Cardiac fibroblast (primary cell): Measurements from ENCODE around the gene MTOR.

Experiments used
- DNase-seq, 2 donors: peaks; one replicate each; pipeline versions ENCODE4 v3.0.0 to v3.0.0-alpha.2; 2010; ENCODE audit warnings: low read depth in 2 of 2
- H3K4me3 ChIP-seq, 2 donors: replicated peaks in 1 of 2; 1 replicate in 1 of 2; 2 replicates in 1 of 2; pipeline ENCODE4 v1.5.1; 2011; ENCODE audit warnings: low read depth in 2 of 2, low read length in 2 of 2, mild to moderate bottlenecking in 2 of 2, moderate library complexity in 1 of 2
- CTCF ChIP-seq: IDR thresholded peaks from one replicate; pipeline ENCODE4 v1.5.1; 2011; ENCODE audit warnings: low read depth, mild to moderate bottlenecking, low read length, inconsistent platforms

The MTOR gene

GRCh38 chr1:11188858-11189451, 73.4 kb downstream of the MTOR start, which contains the start of gene ANGPTL7:
Gene ANGPTL7, plus strand, starts transcription at chr1:11189355. Its CDS starts 225 bp downstream, at chr1:11189580.
- TF ChIP-seq CTCF, result no peak

GRCh38 chr1:11188381-11188780, 74.0 kb downstream of the MTOR start:
- no peak overlapping the region for H3K4me3 ChIP-seq
- TF ChIP-seq CTCF, result no peak
- DNase-seq, result peak in 1 of 2 donors; percentile 27

More at GRCh38 chr1:11188858-11189451, 73.4 kb downstream of the MTOR start, which contains the start of gene ANGPTL7:
- no peak within 1 kb of the TSS for H3K4me3 ChIP-seq
- DNase-seq, result no peak

GRCh38 chr1:11187931-11188330, 74.4 kb downstream of the MTOR start:
- no peak for DNase-seq
- TF ChIP-seq CTCF, result no peak
- no peak overlapping the region for H3K4me3 ChIP-seq

DNA sequence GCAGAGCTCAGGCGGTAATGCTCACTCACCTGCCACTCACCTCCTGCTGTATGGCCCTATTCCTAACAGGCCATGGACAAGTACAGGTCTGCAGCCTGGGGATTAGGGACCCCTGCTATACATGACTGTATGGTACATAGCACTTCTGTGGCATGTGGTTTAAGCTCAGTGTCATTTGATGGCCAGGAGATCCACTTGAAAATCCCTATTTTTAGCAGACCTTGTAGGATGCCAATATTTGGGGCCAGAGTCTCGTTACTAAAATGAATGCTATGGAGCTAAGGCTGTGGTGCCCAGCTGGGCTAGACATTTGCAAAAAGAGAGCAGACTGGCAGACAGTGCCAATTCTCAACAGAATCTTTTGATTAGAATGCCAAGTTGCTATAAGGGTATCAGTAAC, 74.9 kb downstream of the MTOR start:
- H3K4me3 ChIP-seq, result no peak overlapping the region
- no peak for DNase-seq
- no peak for TF ChIP-seq CTCF

GRCh38 chr1:11187000-11187399, 75.4 kb downstream of the MTOR start:
- no peak overlapping the region for H3K4me3 ChIP-seq
- no peak for DNase-seq
- no peak for TF ChIP-seq CTCF

GRCh38 chr1:11184973-11185372, 77.4 kb downstream of the MTOR start:
- DNase-seq, result peak in 1 of 2 donors; percentile 20
- no peak for TF ChIP-seq CTCF
- H3K4me3 ChIP-seq, result no peak overlapping the region

DNA sequence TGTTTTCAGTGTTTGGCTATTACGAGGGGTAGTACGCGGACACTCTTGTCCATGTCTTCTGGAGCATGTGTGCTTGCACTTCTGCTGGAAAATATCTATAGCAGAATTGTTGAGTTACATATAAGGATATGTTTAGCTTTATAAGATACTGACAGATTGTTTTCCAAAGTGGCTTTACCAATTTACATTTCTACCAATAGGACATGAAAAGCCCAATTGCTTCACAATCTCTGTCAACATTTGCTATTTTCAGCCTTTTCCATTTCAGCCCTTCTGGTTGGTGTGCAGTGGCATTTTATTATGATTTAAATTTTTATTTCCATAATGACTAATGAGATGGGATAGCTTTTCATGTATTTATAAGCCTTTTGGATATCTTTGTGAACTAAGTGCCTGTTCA, 79.5 kb downstream of the MTOR start:
- H3K4me3 ChIP-seq, result no peak overlapping the region
- TF ChIP-seq CTCF, result no peak
- DNase-seq, result no peak
